Right atrium auricular region (tissue), 2 donors: ENCODE data around the gene NINJ2. TPM values are rescaled to one million over a fixed set of nuclear protein-coding genes. Genes with fewer than 3 reads are reported as not detected.

Experiments used
- DNase-seq: peaks from one replicate; pipeline ENCODE4 v3.0.0-alpha.2; 2019; ENCODE audit warnings: low spot score
- H3K27ac ChIP-seq, 2 donors: fragments of 200-600 bp; sonication (generic); 1 replicate in 1 of 2; 2 replicates in 1 of 2; pipeline ENCODE4 v1.5.1; 2016 to 2019
- H3K27me3 ChIP-seq, 2 donors: fragments of 200-600 bp; sonication (generic); one replicate each; pipeline versions ENCODE4 v1.5.1 to v1.6.0; 2017 to 2019
- H3K36me3 ChIP-seq: fragments of 200-600 bp; sonication (generic); one replicate; pipeline ENCODE4 v1.5.1; 2016
- H3K4me1 ChIP-seq, 2 donors: fragments of 200-600 bp; sonication (generic); one replicate each; pipeline versions ENCODE4 v1.5.1 to v1.6.0; 2017 to 2019
- H3K4me3 ChIP-seq, 2 donors: fragments of 200-600 bp; sonication (generic); 1 replicate in 1 of 2; 2 replicates in 1 of 2; pipeline ENCODE4 v1.5.1; 2017 to 2019; ENCODE audit warnings: mild to moderate bottlenecking in 1 of 2, moderate library complexity in 1 of 2
- H3K9me3 ChIP-seq, 2 donors: fragments of 200-600 bp; sonication (generic); one replicate each; pipeline ENCODE4 v1.5.1; 2019
- CTCF ChIP-seq, 2 donors: fragments of 200-600 bp; sonication (generic); IDR thresholded peaks; one replicate each; pipeline ENCODE4 v1.5.1; 2019; ENCODE audit warnings: antibody characterized with exemption in 2 of 2
- total RNA-seq, 2 donors: library from RNA; depleted of rRNA; stranded (reverse); fragments of >200 nt; gene quantifications; one replicate each; pipeline ENCODE4 v1.1.0, GENCODE V29; 2016

The NINJ2 gene
- total RNA-seq, 2 donors from 2014 or later = 5.4 to 8.8 TPM

DNA sequence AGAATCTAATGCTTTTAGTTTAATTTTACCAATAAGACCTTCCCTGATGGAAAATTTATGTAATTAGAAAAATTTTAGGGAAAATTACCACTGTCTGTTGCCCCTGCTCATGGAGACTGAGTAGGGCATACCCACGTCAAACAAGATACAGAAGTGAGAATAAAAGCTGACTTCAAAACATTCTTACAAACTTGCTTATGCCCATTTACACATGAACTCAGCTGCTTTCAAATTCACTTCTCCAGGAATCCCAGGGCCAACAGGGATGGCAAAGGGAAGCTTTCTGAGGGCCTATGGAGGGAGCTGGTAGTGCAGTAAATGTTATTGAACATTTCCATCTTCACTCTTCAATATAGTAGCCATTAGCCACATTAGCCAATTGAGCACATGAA is 4.8 kb upstream of the NINJ2 start:
- Histone ChIP-seq H3K4me1 (peaks cover 0 to 22% of the 10 kb centered on the region in 2 donors), H3K36me3 (no peaks in the 10 kb centered on the region), H3K27ac (no peak overlapping the region), H3K4me3 (no peak overlapping the region), H3K9me3 (no peaks in the 10 kb centered on the region), H3K27me3 (no peaks in the 10 kb centered on the region)
- no peak for DNase-seq
- TF ChIP-seq CTCF (IDR thresholded peaks at IDR 0.05) = no peak

DNA sequence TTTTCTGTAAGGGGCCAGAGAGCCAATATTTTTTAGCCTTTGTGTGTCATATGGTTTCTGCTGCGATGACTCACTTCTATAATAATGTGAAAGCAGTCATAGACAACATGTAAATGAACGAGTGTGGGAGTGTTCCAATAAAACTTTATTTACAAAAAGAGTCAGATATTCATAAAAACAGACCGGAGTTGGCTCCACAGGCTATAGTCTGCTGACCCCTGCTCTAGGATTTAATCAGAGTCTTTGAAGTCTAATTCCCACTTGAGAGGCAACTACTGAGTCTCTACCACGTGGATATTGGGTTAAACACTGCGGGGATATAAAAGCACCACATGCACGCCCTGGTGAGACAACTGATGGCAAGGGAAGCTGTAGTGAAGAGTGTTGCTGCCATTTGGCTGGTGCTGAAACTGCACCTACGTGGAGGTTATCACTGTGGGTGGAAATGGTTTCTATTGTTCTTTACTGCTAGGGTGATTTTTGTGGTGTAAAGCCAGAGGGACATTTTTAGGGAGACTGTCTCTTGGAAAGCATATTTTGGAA is 3.6 kb upstream of the NINJ2 start:
- Histone ChIP-seq H3K27ac (no peak overlapping the region), H3K4me3 (no peak overlapping the region), H3K9me3 (no peaks in the 10 kb centered on the region), H3K4me1 (peaks cover 0 to 32% of the 10 kb centered on the region in 2 donors), H3K27me3 (no peaks in the 10 kb centered on the region), H3K36me3 (no peaks in the 10 kb centered on the region)
- no peak for TF ChIP-seq CTCF (IDR thresholded peaks at IDR 0.05)
- no peak for DNase-seq

- H3K27me3 ChIP-seq = no peaks in the 10 kb centered on the region
- H3K4me1 ChIP-seq = peaks cover 0 to 38% of the 10 kb centered on the region in 2 donors
Measured at GRCh38 chr12:666066-666465, 2.8 kb upstream of the NINJ2 start.

DNA sequence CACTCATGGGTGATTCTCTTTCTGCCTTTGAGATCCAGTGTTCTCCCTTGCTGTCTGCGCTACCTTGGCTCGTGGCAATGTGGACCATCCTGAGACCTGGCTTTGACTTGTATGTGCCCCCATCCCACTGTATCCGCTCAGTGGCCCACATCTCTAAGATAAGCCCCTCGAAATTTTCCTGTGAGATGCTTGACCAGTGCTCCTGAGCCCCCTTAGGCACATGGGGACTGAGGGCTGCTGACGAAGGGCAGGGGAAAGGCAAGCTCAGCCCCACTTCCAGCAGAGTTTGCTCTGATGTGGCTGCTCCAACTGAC is 1.5 kb upstream of the NINJ2 start:
- DNase-seq = no peak
- no peak overlapping the region for H3K27ac ChIP-seq
- no peak overlapping the region for H3K4me3 ChIP-seq
- H3K4me1 ChIP-seq = peaks cover 0 to 38% of the 10 kb centered on the region in 2 donors
- no peaks in the 10 kb centered on the region for H3K36me3 ChIP-seq
- no peaks in the 10 kb centered on the region for H3K9me3 ChIP-seq
- H3K27me3 ChIP-seq = no peaks in the 10 kb centered on the region
- no peak for TF ChIP-seq CTCF (IDR thresholded peaks at IDR 0.05)

More at GRCh38 chr12:666066-666465, 2.8 kb upstream of the NINJ2 start:
- H3K36me3 ChIP-seq = no peaks in the 10 kb centered on the region
- H3K27ac ChIP-seq = no peak overlapping the region
- DNase-seq = no peak
- H3K9me3 ChIP-seq = no peaks in the 10 kb centered on the region
- no peak for TF ChIP-seq CTCF (IDR thresholded peaks at IDR 0.05)
- H3K4me3 ChIP-seq = no peak overlapping the region

DNA sequence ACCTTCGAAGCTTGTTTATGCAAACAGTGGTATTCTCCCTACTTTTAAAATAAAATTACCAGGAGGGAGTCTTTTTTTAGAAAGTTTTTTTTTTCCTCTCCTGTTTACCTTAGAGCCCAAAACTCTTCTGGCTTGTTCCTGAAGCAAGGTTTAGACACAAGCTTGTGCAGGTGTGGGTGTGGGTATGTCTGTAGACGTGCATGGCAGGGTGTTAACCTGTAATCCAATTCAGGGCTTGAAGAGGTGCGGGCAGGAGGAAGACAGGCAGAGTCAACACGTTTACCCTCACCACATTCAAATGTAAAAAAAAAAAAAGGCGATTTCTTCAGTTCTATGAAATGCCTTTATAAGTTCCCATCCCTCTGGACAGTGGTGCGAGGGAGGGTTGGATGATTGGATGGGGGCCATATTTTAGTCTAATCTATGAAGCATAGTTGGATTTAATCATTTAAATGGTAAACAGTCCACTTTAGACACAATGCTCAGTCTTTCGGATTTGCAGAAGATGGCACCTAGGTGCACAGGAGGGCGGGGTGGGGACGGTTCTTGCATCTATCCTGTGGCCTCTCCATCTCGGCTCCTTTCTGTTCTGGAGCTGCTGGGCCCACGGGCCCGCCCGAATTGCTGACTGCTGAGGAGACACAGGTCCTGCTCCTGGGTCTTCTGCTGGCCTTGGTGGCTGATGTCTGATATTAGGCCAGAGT is 982 bp upstream of the NINJ2 start:
- Histone ChIP-seq H3K27me3 (no peaks in the 10 kb centered on the region), H3K9me3 (no peaks in the 10 kb centered on the region), H3K4me3 (no peak overlapping the region), H3K27ac (peak overlapping the region in 1 of 2 donors; percentile 64), H3K36me3 (no peaks in the 10 kb centered on the region), H3K4me1 (peaks cover 0 to 38% of the 10 kb centered on the region in 2 donors)
- no peak for TF ChIP-seq CTCF (IDR thresholded peaks at IDR 0.05)
- DNase-seq = no peak
